HG03108 (cell line): Measurements from ENCODE around the gene CDH11.

Experiments
- ATAC-seq: cut with Tn5 transposase; IDR thresholded peaks from one replicate; pipeline ENCODE4 v1.9.1; 2021; ENCODE audit warnings: moderate library complexity; ENCODE audit not compliant: unreplicated experiment

The CDH11 gene

DNA sequence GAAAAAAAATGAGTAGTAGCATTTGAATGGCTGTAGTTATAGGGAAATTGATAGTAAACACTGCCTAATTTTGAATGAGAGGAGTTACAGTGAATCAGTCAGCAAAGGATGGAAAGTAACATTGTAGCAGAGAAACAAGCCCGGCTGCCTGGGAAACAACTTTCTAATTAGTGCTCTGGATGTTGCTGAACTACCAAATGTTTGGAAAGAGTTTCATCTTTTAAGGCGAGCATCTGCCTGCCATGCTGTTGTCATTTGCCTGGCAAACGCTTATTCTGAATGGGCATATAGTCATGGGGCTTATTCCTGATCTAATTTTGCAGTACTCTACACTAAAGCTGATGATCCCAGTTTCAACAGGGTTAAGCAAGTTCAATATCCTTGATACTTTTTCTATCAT lies 138.6 kb downstream of the CDH11 start:
- no peak for ATAC-seq

DNA sequence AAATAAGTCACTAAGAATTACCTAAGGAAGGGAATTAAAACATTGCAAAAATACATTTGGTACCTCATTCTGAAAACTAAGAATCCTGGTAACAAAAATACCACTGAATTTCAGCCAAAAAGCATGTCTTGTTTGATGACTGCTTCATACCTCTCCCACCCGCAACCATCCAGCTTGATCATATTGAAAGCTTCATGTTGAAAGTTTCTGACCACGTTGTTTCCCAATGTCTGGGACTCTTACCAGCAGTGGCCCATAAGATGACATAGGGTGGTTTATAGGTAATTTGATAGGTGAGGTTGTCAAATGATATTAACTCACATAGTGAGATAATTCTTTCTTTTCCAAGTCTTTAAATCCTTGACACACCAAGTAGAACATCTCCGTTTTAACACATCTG lies 139.3 kb downstream of the CDH11 start:
- no peak for ATAC-seq

DNA sequence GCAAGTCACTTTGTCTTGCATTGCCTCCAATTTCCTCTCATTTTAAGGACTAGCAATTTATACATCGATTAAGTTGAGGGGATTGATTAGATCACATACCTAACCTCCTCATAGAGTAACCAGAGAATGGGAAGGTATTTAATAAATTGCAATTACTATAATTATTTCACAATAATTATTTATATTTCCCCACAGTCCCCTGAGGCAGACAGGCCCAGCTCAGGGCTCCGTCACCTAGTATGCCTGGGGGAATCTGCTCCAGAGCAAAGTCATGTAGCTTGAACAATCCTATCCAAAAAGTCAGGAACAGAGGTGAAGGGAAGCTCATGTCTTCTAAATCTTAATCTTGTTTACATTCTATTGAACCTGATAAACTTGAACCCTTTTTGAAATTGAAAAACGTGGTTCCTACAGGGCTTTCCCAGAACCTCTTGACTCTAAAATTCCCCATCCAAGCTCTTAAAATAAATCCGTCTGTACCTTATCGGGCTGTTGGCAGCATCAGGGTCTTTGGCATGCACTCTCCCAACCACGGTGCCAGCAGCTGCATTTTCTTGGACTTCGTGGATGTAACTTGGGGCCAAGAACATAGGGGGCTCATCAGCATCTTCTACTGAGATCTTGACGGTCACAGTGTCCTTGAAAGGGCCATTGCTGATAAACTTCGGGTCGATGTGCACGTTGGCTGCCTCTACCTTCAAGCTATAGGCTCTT lies 140.1 kb downstream of the CDH11 start:
- no peak for ATAC-seq

DNA sequence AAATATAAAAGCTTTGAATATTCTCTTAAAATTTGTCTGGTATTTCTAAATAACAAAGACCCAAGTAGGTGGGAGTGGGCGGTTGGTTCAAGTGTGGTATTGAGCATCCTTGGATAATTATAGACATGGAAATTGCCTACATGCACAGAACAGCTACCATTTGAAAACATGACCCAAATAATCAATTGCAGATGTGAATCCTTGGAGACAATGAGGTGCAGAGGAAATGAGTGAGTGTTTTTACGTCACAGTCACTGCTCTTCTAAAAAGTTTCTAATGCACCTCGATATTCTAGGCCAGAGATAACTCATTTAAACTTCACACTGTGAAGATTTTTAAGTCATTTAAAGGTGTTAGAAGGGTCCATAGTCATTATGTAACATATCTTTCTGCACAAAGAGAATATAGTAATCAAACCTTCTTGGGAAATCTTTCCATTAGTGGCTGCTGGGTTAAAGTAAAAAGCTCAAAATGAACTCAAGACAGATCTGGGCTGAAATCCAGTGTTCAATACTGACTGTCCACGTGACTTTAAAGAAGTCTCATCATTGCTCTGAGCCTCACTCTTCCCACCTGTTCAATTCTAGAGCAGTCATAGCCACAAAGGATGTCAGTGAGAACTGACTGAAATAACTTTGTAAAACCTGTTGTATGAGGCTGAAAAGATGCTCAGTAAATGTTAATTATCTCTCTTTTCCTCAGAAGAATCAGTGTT lies 144.5 kb downstream of the CDH11 start:
- ATAC-seq, result no peak

DNA sequence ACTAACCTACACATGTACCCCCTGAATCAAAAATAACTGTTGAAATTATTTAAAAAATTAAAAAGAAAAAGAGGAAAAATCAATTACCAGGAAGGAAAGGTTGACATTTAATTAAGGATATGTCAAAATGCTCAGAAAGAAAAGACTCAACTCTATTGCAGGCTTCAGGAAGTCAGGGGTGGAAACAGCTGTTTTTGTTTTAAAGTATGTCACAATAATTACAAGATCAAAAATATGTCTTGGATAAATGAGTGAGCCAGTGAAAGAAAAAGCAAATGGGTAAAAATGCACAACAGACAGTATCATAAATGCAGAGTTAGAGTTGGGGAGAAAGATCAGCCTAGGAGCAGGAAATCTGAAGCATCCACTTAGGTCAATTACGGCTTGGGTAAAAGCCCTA lies 146.0 kb downstream of the CDH11 start:
- ATAC-seq, result no peak

DNA sequence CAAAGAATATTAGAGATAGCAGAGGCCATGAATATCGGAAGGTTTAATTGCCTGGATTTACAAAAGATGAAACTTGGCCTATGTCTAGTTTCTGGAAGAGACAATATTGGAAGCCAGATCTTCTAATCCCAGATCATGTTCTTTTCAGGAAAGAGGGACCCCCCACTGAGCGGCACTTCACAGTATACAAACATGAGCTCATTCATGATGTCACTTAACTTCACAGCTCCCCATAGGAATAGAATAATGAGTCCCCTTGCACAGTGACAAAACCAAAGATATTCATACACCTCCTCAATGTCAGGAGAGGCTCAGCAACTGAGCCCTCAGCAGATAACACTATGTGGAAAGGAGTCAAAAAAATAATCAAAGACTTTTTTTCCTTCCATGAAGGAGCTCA lies 147.5 kb downstream of the CDH11 start:
- ATAC-seq, result no peak

DNA sequence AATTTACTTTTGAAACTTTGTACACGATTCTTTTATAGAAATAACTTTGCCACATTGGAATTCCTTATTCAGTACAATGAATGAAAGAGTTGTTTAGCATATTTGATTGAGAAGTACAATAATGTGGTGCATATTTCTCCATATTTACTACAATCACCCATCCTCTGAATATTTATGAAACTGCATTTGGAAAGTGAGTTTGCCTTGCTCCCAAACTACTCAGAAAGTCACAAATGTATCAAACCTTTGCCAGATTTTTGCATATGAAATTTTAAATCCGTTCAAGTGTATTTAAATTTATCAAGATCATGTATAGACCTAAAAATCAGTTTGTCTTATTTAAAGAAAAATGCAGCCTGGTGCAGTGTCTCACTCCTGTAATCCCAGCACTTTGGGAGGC lies 148.7 kb downstream of the CDH11 start:
- ATAC-seq, result no peak

DNA sequence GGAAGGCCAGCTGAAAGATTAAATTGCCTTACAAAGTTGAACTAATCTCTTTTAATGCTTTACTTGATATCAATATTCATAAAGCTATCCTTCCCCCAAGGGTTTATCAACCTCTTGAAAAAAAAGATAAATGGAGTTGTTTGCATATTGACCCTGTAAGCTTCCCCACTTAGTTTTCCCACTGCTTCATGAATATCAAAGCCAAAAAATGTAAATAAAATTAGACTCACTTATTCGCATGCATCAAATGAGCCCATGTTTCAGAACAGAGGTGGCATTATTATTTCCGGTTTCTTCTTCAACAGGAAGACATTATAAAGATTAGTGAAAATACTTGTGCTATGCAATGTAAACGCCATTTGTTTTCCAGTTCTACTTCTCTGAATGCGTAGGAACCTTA lies 150.7 kb downstream of the CDH11 start:
- no peak for ATAC-seq

DNA sequence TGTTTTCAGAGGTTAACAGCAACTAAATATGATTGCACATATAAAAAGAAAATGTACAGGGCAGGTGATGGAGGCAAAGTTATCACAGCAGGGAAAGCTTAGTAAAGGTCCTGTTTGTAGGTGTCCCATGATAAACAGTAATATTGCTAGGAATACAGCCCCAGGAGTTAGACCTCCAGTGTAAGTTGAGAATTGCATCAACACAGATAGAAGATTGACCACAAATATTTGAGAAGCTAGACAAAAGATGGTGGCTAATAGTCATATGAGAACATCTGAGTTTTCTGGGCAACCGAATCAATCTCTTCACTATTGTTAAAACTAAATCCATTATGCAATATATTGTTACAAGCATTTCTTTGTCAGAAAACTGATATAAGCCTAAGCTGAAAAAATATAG lies 152.6 kb downstream of the CDH11 start:
- ATAC-seq, result no peak

DNA sequence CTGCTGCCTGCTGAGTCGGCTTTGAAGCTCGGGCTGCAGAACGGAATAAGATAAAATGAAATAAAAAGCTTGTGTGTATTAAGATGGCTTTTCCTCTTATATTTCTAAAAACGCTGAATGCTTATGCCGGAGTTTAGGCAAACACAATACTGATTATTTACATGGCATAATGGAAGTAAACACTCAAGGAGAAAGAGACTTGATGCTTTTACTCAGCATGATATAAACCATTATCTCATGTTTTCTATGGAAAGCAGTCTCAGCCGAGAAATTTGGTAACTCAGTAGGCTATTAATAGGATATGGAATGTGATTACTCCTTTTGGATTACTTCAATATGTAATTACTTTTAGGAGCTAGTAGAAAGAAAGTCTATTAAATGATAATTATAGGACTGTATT lies 153.3 kb downstream of the CDH11 start:
- no peak for ATAC-seq

DNA sequence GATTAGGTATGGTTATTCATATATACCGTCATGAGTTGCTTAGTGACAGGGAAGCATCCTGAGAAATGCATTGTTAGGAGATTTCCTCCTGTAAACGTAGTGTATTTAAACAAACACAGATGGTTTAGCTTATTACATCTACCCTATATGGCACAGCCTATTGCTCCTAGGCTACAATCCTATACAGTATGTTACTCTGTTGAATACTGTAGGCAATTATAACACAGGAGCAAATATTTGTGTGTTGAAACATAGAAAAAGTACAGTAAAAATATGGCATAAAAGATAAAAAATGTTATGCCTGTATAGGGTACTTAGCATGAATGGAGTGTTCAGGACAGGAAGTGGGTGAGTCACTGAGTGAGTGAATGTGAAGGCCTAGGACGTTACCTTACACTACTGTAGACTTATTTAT lies 157.7 kb downstream of the CDH11 start:
- ATAC-seq, result no peak

DNA sequence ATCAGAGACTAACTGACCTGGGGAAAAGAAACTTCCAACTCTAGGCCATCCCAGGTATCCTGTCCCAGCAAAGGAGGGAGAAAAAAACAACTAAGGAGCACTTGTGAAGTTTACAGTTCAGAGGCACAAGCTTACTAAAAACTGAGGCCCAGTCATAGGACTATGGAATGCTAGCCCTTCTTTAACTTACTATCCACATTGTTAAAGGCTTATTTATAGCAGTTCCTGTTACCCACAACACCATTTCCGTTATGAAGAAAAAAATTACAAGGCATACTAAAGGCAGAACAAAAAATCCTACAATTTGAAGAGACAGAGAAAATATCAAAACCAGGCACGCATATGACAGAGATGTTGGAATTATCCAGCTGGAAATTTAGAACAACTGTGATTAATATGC lies 159.1 kb downstream of the CDH11 start:
- ATAC-seq, result no peak

DNA sequence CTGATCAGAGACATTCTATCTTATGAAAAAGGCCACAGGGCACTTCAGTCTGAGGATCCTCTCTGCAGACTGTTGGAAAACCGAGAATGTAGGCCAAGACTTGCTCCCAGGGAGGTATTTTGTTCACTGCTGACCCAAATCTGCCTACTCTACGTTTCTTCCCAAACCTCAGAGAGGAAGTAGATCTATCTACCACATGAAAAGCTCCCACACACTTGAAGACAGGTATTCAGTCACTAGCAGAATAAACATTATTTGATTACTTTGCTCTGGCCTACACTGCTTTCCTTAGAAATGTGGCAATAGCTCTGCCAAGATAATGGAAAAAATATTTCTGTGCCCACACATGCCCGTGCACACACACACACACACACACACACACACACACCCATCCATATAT lies 164.6 kb downstream of the CDH11 start:
- no peak for ATAC-seq

DNA sequence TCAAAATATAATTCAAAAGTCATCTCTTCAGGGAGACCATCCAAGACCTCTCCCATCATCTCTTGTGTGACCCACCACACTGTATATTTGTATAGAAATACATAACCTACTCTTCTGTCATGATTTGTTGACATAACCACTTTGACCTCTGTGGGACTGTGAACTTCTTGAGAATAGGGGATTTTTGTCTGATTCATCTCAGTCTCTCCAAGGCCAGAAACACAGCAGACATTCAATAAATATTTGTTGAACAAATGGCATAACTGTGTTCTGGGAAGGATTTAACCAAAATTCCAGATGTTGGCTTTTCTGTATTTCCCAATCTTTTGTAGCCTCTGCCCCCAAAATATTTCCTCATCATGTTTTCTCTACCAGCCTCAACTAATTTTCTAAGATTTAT lies 169.7 kb downstream of the CDH11 start:
- no peak for ATAC-seq

DNA sequence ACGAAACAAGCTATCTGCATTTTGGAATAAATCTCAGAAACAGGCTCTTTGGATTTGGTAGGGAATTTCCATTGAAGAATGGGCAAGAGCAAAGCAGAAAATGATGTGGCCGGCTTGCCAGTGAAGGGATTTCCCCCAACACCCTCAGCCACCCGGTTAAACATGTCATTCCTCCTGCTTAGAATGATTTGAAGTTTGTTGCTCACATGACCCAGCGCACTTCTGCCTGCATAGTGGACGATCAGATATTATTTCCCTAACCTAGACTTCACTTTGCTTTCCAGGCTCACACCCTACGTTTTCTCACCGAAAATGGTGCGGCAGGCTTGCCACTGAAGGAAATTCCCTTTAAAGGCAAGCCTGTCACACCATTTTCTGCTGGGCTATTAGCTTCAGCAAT lies 170.7 kb downstream of the CDH11 start:
- ATAC-seq, result no peak

DNA sequence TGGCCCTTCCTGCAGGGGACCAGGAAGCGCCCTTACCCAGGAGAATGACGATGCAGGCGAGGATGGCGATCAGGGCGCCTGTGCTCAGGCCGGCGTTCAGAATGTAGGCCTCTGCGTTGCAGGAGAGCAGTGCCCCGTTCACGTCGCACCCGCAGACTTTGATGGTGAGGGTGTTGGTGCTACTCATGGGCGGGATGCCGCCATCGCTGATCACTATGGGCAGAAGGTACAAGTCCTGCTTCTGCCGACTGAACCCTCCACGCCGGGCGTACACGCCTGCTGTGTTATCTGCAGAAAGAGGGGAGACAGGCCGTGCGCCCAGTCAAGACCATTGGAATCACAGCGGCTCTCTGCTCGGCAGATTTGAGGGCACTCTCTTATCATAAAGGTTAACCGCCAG lies 171.1 kb downstream of the CDH11 start:
- ATAC-seq, result no peak

DNA sequence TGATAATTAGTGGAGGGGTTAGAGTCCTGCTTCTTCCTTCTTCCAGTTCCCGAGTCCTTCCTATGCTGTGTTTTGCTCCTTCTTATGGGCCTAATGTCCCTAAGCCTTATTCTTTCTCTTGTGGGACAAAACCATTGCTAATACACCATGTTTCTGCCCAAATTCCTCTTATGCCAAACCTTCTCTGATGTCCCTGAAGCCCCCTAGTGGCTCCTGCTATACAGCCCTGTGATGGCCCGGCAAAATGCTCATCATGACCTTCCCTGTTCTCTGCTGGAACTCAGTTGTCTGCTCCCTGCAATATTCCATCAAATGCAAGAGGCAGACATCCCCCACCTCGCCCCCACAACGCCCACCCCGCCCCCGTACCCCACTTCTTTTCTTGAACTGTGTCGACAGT lies 171.6 kb downstream of the CDH11 start:
- no peak for ATAC-seq

DNA sequence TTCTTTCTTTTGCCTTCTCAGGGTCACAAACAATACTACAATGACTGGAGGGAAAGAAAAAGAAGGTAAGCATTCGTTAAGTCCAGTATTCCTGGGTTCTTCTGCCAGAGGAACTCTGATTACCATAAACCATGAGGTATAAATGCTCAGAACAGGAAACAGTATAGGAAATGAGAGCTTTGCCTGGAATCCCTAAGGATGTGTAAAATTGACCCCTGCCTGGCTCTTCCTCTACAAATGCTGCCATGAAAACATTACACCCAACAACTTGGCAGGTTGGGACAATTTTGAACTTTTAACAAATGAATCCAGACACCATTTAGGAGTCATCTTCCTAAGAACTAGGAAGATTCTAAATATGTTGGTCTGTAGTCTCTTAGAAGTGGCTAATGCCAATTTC lies 173.8 kb downstream of the CDH11 start:
- no peak for ATAC-seq

DNA sequence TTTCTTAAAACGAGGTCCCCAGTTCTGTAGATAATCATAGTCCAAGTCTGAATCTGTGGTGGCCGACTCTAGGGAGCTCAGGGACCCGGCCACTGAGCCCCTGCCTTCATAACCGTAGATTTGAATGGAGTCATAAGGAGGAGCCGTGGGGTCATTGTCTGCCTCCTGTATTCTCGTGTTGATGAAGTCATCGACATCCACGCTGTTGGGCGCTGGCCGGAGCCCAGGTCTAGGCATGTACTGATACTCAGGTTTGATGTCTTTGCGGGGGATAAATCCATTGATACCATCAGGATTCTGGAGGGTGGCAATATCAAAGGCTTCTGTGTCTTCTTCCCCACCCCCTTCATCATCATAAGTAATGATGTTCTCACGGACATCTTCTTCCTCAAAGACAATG lies 174.2 kb downstream of the CDH11 start:
- ATAC-seq, result no peak

DNA sequence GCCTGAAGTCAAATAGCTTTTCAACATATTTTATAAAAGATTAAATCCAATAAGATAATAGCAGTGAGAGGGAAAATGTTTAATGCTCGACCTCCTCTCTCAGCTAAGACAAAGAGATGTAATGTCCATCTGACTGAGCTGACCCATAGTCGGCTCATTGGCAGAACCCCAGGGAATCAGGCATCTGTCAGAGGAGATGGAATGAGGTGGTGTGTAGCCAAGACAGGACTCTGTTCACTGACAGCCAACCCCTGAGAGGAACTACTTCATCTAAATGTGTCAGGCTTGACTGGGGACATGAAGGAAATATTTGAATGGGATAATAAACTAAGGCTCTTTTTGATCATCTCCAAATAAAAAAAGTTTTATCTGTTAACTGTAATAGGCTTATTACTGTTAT lies 188.0 kb downstream of the CDH11 start:
- ATAC-seq, result no peak

DNA sequence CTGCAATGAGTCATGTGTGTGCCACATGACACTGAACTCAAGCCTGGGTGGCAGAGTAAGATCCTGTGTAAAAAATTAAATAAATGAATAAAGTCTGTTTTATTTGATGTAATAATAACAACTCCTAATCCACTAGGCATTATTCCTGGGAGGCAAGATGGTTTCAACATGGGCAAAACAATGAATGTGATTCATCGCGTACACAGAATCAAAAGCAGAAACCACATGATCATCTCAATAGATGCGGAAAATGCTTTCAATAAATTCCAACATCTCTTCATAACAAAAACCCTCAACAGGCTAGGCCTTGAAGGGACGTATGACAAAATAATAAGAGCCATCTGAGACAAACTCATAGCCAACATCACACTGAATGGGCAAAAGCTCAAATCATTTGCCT lies 195.4 kb downstream of the CDH11 start:
- ATAC-seq, result no peak

DNA sequence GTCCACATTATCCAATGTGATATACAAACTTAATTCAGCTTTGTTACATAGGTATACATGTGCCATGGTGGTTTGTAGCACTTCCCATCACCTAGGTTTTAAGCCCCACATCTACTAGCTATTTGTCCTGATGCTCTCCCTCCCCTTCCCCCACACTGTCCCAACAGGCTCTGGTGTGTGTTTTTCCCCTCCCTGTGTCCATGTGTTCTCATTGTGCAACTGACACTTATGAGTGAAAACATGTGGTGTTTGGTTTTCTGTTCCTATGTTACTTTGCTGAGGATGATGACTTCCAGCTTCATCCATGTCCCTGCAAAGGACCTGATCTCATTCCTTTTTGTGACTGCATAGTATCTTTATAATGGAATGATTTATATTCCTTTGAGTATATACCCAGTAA lies 196.7 kb downstream of the CDH11 start:
- no peak for ATAC-seq

DNA sequence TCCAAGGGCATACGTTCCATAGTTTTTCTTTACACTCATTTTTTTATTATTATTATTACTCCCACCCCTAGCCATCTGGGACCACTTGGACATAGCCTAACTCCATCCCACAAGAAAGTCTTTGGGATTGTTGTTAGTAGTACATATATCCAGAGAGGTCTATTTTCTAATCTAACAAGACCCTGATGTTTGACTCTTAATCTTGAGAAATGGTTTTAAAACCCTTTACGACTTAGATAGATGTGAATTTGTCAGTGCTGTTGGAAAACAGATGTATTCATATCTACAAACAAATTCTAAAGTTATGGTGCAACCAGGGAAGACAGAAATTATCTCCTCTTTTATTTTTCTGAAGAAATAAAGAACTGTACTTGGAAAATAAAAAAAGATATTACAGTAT lies 197.8 kb downstream of the CDH11 start:
- no peak for ATAC-seq
